Testis (tissue), 3 donors: Measurements from ENCODE around the gene CDK6. TPM values are rescaled to one million over a fixed set of nuclear protein-coding genes. Genes with fewer than 3 reads are reported as not detected.

Experiments used
- DNase-seq: peaks from one replicate; pipeline ENCODE4 v3.0.0-alpha.2; 2019
- H3K27ac ChIP-seq, 2 donors: fragments of 200-600 bp; sonication (generic); one replicate each; pipeline ENCODE4 v1.5.1; 2019
- H3K27me3 ChIP-seq: fragments of 200-600 bp; sonication (generic); one replicate; pipeline ENCODE4 v1.5.1; 2019
- H3K36me3 ChIP-seq: fragments of 200-600 bp; sonication (generic); one replicate; pipeline ENCODE4 v1.5.1; 2017; ENCODE audit warnings: low read depth; ENCODE audit errors: missing control alignments
- H3K4me1 ChIP-seq: fragments of 200-600 bp; sonication (generic); one replicate; pipeline ENCODE4 v1.5.1; 2019
- H3K4me3 ChIP-seq, 2 donors: fragments of 200-600 bp; sonication (generic); one replicate each; pipeline ENCODE4 v1.5.1; 2017 to 2019
- H3K9me3 ChIP-seq: fragments of 200-600 bp; sonication (generic); one replicate; pipeline ENCODE4 v1.5.1; 2017
- CTCF ChIP-seq, 3 experiments: fragments of 450-650 bp in 2 of 3; fragments of 200-600 bp in 1 of 3; sonication (generic) in 1 of 3; IDR thresholded peaks; one replicate each; pipeline ENCODE4 v1.5.1; 2016 to 2019; ENCODE audit warnings: antibody characterized with exemption in 3 of 3, mild to moderate bottlenecking in 2 of 3, moderate library complexity in 1 of 3
- POLR2A ChIP-seq: fragments of 450-650 bp; IDR thresholded peaks from one replicate; pipeline ENCODE4 v1.6.1; 2017; ENCODE audit warnings: antibody characterized with exemption, mild to moderate bottlenecking, moderate library complexity
- WGBS, 2 donors: methylation state at CpG; one replicate each; pipeline ENCODE4 v1.1.5; 2018; 5-methylcytosine and 5-hydroxymethylcytosine counted together
- intact Hi-C: fragments of 100-400 bp; cut with DNase I; formaldehyde crosslinking; loops from one replicate; pipeline ENCODE4 v1.15.1; 2023; ENCODE audit warnings: low total_unique reads
- polyA plus RNA-seq: library from polyadenylated mRNA; stranded (reverse); fragments of 350-450 nt; fragmentation: Illumina TruSeq; extraction: RNeasy Lipid Tissue Mini Kit (QIAGEN cat#74804); gene quantifications from one replicate; pipeline ENCODE4 v1.2.3, GENCODE V29; 2014; ENCODE audit warnings: low read depth, low replicate concordance; ENCODE audit not compliant: insufficient read depth
- total RNA-seq, 2 donors: library from RNA; depleted of rRNA; stranded (reverse); fragments of >200 nt; gene quantifications; one replicate each; pipeline ENCODE4 v1.2.3, GENCODE V29; 2016

Gene CDK6
- total and polyA plus RNA-seq, 3 donors from 2014 or later = 21.1 to 31.6 (median 22.8) TPM

- H3K36me3 ChIP-seq = no peaks in the 10 kb centered on the region
- H3K4me1 ChIP-seq = no peaks in the 10 kb centered on the region
- no peak for DNase-seq
- WGBS, 2 donors = 52 to 78% methylated on average over 5 of the region's 5 CpGs
- H3K27ac ChIP-seq = no peak overlapping the region
- intact Hi-C loops = no loop called here
- TF ChIP-seq CTCF (IDR thresholded peaks at IDR 0.05) (no peak), POLR2A (no peak)
- H3K27me3 ChIP-seq = no peaks in the 10 kb centered on the region
- no peak overlapping the region for H3K4me3 ChIP-seq
- no peaks in the 10 kb centered on the region for H3K9me3 ChIP-seq
Measured at GRCh38 chr7:92614660-92615174, 221.7 kb downstream of the CDK6 start.

DNA sequence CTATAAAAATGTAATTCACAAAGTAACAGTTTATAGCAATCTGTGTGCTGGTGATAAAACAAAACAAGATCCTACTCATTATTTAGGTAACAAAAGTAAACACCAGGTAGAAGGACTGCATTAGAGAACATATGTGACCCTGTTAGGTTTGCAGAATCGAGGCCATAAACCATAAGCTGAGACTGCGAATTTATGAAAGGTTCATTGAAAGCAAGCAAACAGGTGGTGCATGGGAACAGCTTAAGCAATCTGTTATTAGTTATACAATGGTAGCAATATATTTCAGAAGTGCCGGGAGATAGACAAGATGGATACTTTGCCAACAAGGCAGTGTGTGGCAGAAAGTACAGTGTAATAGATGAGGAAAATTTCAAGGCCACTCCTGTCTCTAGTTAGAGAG is 222.7 kb downstream of the CDK6 start:
- no peaks in the 10 kb centered on the region for H3K27me3 ChIP-seq
- no peaks in the 10 kb centered on the region for H3K36me3 ChIP-seq
- no peak for DNase-seq
- 59 to 70% methylated on average over 3 of the region's 3 CpGs for WGBS, 2 donors
- H3K9me3 ChIP-seq = no peaks in the 10 kb centered on the region
- intact Hi-C loops = no loop called here
- H3K4me3 ChIP-seq = no peak overlapping the region
- TF ChIP-seq POLR2A (no peak), CTCF (IDR thresholded peaks at IDR 0.05) (no peak)
- no peak overlapping the region for H3K27ac ChIP-seq
- no peaks in the 10 kb centered on the region for H3K4me1 ChIP-seq

- Histone ChIP-seq H3K36me3 (no peaks in the 10 kb centered on the region), H3K4me1 (no peaks in the 10 kb centered on the region), H3K4me3 (no peak overlapping the region), H3K27me3 (no peaks in the 10 kb centered on the region), H3K9me3 (no peaks in the 10 kb centered on the region), H3K27ac (no peak overlapping the region)
- DNase-seq = no peak
- TF ChIP-seq POLR2A (no peak), CTCF (IDR thresholded peaks at IDR 0.05) (no peak)
- intact Hi-C loops = no loop called here
Measured at GRCh38 chr7:92613214-92613613, 223.2 kb downstream of the CDK6 start.

DNA sequence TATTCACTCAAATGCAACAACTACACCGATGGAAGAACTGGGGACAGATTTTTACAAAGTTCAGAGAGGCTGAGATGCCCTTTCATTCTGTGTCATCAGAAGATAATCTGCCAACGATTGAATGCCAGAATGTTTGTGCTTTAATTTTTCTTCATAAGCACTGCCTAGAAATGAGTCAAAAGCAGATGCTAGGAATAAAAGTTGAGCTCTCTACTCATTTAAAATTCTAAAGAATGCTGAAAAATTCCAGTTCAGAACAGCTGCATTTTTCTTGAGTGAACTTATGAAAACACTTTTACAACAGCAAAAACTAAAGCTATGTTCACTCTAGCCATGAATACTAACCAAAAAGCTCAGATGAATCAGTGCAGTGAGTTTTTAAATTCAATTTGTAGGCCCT is 223.9 kb downstream of the CDK6 start:
- Histone ChIP-seq H3K36me3 (no peaks in the 10 kb centered on the region), H3K9me3 (no peaks in the 10 kb centered on the region), H3K27ac (no peak overlapping the region), H3K27me3 (no peaks in the 10 kb centered on the region), H3K4me1 (no peaks in the 10 kb centered on the region), H3K4me3 (no peak overlapping the region)
- TF ChIP-seq POLR2A (no peak), CTCF (IDR thresholded peaks at IDR 0.05) (no peak)
- WGBS, 2 donors = 48 to 61% methylated on average over 2 of the region's 2 CpGs
- intact Hi-C loops = no loop called here
- DNase-seq = no peak

GRCh38 chr7:92611735-92612134 is 224.6 kb downstream of the CDK6 start:
- no peak for TF ChIP-seq POLR2A
- TF ChIP-seq CTCF (IDR thresholded peaks at IDR 0.05) = no peak
- Histone ChIP-seq H3K27ac (no peak overlapping the region), H3K4me3 (no peak overlapping the region), H3K4me1 (no peaks in the 10 kb centered on the region), H3K9me3 (no peaks in the 10 kb centered on the region), H3K36me3 (no peaks in the 10 kb centered on the region), H3K27me3 (no peaks in the 10 kb centered on the region)
- intact Hi-C loops = no loop called here
- no peak for DNase-seq
